ENCODE measurements around the gene PRKAA1.
"Not testable (repeated sequence)": the region's sequence is repeated elsewhere in the genome, so short reads cannot be mapped to it uniquely, and the experiment has no call there.

The PRKAA1 gene

GRCh38 chr5:40720069-40720468 is 78.1 kb downstream of the PRKAA1 start:
- no peak for DNase-seq

- DNase-seq = no peak
Observed at GRCh38 chr5:40717281-40717680, 80.9 kb downstream of the PRKAA1 start.

- no peak for DNase-seq
Observed at GRCh38 chr5:40716590-40716989, 81.6 kb downstream of the PRKAA1 start.

- no peak for DNase-seq
Observed at GRCh38 chr5:40716000-40716399, 82.2 kb downstream of the PRKAA1 start.

GRCh38 chr5:40714001-40714400 is 84.2 kb downstream of the PRKAA1 start:
- no peak for DNase-seq

- DNase-seq = not testable (repeated sequence)
Observed at GRCh38 chr5:40710575-40710974, 87.6 kb downstream of the PRKAA1 start.
